CD4-positive, alpha-beta T cell treated with Interleukin-4 for 4 hours (primary cell): Measurements from ENCODE around the gene STRAP.
"Not testable (repeated sequence)": the region's sequence is repeated elsewhere in the genome, so short reads cannot be mapped to it uniquely, and the experiment has no call there.

ENCODE experiments used
- DNase-seq: peaks from one replicate; pipeline ENCODE4 v3.0.0-alpha.2; 2020

Gene STRAP

DNA sequence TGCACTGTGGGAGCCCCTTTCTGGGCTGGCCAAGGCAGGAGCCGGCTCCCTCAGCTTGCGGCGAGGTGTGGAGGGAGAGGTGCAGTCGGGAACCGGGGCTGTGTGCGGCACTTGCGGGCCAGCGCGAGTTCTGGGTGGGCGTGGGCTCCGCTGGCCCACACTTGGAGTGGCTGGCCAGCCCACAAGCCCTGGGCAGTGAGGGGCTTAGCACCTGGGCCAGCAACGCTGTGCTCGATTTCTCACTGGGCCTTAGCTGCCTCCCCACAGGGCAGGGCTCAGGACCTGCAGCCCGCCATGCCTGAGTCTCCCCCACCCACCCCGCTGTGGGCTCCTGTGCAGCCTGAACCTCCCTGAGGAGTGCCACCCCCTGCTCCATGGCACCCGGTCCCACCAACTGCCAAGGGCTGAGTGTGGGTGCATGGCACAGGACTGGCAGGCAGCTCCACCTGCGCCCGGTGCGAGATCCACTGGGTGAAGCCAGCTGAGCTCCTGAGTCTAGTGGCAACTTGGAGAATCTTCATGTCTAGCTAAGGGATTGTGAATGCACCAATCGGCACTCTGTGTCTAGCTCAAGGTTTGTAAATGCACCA lies 7.5 kb upstream of the STRAP start:
- DNase-seq, result not testable (repeated sequence)

DNA sequence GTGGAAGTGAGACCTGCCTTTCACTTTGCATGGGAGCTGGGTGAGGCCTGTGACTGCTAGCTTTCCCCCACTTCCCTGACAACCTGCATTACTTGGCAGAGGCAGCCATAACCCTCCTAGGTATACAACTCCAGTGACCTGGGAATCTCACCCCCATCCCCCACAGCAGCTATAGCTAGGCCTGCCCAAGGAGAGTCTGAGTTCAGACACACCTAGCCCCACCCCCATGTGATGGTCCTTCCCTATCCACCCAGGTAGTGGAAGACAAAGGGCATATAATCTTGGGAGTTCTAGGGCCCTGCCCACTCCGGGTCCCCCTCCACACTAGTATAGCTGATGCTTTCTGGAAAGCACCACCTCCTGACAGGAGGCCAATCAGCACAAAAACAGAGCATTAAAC lies 6.3 kb upstream of the STRAP start:
- DNase-seq, result no peak

- DNase-seq, result no peak
Observed at GRCh38 chr12:15879413-15879812, 2.8 kb upstream of the STRAP start.

- DNase-seq, result no peak
Observed at GRCh38 chr12:15880721-15881120, 1.5 kb upstream of the STRAP start.

- no peak for DNase-seq
Observed at GRCh38 chr12:15883536-15883935, 1.3 kb downstream of the STRAP start.

- DNase-seq, result no peak
Observed at GRCh38 chr12:15886372-15887042, 4.3 kb downstream of the STRAP start.

- DNase-seq, result no peak
Observed at GRCh38 chr12:15887043-15887817, 5.0 kb downstream of the STRAP start.

- DNase-seq, result no peak
Observed at GRCh38 chr12:15892645-15893259, 10.6 kb downstream of the STRAP start.

GRCh38 chr12:15893260-15893659 lies 11.1 kb downstream of the STRAP start:
- DNase-seq, result no peak

GRCh38 chr12:15896867-15897266 lies 14.7 kb downstream of the STRAP start:
- no peak for DNase-seq

DNA sequence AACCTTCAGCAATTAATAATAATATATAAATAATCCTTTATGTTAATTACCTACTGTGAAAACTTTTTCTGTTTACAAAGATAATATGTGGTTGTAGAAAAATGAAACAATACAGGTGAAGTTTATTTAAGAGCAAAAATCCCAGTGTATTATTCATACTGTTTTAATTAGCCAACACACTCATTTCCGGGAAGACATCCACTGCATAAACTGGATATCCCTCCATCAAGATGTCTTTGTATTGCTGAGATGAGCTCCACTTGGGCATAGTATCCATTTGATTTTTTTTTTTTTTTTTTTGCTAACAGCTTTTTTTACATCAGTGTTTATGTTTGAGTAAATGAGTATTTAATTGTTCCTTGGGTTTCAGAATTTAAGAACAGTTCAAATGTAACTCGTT lies 15.2 kb downstream of the STRAP start:
- no peak for DNase-seq

GRCh38 chr12:15899282-15899870 lies 17.2 kb downstream of the STRAP start:
- DNase-seq, result peak; percentile 54

DNA sequence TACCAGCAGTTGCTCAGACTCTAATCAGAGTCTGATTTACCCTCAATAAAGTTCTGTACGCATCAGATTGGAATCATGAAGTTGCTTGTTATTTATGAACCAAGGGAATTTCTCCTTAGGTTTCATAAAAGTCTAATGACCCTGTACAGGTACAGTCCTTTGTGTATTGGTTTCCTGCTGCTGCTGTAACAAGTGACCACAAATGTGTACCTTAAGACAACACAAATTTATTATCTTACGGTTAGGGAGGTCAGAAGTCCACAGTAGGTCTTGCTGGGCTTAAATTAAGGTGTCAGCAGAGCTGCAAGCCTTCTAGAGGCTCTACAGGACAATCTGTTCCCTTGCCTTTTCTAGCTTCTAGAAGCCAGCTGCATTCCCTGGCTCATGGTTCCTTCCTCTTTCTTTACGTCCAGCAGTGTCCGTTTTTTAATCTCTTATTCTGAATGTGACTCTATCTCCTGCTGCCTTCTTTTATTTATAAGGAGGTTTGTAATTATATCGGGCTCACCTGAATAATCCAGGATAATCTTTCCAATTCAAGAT lies 22.3 kb downstream of the STRAP start:
- no peak for DNase-seq

DNA sequence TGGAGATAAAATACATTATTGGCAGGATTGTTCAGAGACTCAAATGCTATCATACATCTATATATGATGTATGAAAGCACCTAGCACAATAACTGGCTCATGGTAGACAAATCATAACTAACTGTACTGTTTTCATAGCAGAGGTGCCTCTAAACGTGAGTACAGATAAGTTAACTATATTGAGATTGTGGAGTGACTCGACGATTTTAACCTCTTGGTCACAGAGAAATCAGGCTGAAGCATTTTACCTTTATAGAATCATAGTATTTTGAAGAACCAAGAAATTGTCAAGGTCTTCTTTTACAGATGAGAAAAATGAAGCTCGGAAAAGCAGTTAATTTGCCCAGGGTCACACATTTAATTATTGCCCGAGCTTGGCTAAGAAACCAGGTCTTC lies 28.3 kb downstream of the STRAP start:
- no peak for DNase-seq

DNA sequence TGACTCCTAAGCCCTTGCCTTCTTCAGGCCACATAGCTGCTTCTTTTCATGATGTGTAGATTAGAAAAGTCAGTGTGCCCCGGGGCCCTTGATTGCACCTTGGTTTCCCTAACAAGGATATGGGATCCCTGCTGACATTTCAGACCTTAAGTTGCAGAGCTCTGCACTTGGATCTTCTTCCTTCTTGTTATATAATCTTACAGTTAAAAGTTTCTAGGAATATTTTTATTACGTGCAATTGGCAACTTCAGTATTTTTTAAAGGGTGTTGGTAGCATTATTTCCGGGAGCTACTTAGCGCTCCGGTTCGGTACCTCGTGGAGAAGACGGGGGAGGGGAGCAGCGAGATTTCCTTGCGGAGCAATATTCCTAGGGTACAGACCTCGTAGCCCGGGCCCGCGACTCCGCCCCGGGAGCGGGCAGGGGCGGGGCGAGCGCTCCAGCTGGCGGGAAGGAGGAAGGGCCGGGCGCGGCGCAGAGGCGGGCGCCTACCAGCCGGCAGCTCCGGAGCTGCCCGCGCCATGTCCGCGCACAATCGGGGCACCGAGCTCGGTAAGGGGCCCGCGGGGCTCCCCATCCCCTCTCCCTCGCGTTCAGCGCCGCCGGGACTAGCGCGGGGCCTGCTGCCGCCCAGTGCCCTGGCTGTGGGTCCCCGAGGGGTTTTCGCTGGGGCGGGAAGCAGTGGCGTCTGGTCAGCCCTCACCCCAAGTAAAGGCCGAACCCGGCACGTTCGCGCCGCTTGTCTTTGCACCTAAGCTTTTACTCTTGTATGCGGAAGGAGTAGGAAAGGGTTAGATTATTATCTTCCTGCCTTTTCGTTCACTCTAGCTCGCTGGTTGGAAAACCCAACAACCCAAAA lies 28.9 kb downstream of the STRAP start, which contains the start of gene DERA:
Gene DERA (plus strand): TSS at position 469 of the 858 bp plus-strand sequence. CDS start 52 bp downstream, at position 521.
- DNase-seq, result peak; percentile 39

- DNase-seq, result not testable (repeated sequence)
Observed at GRCh38 chr12:15911931-15912330, 29.7 kb downstream of the STRAP start.

DNA sequence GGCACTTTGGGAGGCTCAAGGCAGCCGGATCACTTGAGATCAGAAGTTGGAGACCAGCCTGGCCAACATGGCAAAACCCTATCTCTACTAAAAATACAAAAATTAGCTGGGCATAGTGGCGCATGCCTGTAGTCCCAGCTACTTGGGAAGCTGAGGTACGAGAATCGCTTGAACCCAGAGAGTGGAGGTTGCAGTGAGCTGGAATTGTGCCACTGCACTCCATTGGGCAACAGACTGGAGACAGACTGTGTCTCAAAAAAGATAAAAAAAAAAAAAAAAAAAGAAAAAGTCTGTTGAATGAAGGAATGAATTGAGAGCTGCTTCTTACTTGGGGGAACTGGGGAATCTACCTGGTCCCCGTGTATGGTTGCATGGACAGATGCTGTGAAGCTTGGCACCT lies 31.9 kb downstream of the STRAP start:
- not testable (repeated sequence) for DNase-seq

- DNase-seq, result no peak
Observed at GRCh38 chr12:15918066-15918465, 35.9 kb downstream of the STRAP start.

GRCh38 chr12:15919418-15919817 lies 37.2 kb downstream of the STRAP start:
- no peak for DNase-seq

- DNase-seq, result no peak
Observed at GRCh38 chr12:15924956-15925355, 42.8 kb downstream of the STRAP start.

DNA sequence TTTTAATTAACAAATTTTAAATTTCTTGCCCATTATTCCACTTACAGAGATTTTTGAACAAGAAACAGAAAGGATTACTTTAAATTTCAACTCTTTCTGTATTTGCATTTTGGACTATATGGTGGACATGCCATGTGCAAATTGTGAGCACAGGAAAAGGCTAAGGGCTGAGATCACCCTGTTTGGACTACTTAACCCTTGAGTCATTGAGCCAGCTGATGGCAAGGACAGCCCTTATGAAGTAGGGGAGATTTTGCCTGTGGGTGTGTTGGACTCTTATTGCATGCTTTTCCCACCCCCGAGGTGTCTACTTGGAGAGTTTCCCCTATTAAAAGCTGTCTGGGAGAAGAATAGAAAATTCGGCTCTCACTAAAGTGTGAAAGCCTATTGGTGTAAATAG lies 46.2 kb downstream of the STRAP start:
- DNase-seq, result no peak
